ENCODE measurements around the gene CERK. TPM values are rescaled to one million over a fixed set of nuclear protein-coding genes. Genes with fewer than 3 reads are reported as not detected.

The CERK gene
- total RNA-seq, 1 donor from 2014 or later = 29.5 TPM

- no peak for FAIRE-seq
- Histone ChIP-seq H3K27me3 (ENCODE audit: control insufficient read depth, insufficient read depth, low read length) (no peaks in the 10 kb centered on the region), H3K4me3 (ENCODE audit: low read depth, low read length) (no peak overlapping the region), H3K36me3 (ENCODE audit: control insufficient read depth, insufficient read depth, low read length) (peaks cover 21% of the 10 kb centered on the region)
- DNase-seq (ENCODE audit: low read depth) = no peak
- no peak for TF ChIP-seq CTCF (IDR thresholded peaks at IDR 0.05; ENCODE audit: insufficient read depth, low read length, severe bottlenecking)
These were observed 41.9 kb downstream of the CERK start for GRCh38 chr22:46696229-46696518.

- H3K36me3 ChIP-seq (ENCODE audit: control insufficient read depth, insufficient read depth, low read length) = peaks cover 21% of the 10 kb centered on the region
- TF ChIP-seq CTCF (IDR thresholded peaks at IDR 0.05; ENCODE audit: insufficient read depth, low read length, severe bottlenecking) = no peak
- no peak for FAIRE-seq
- DNase-seq (ENCODE audit: low read depth) = no peak
- H3K4me3 ChIP-seq (ENCODE audit: low read depth, low read length) = no peak overlapping the region
- no peaks in the 10 kb centered on the region for H3K27me3 ChIP-seq (ENCODE audit: control insufficient read depth, insufficient read depth, low read length)
These were observed 42.5 kb downstream of the CERK start for GRCh38 chr22:46695346-46696228.

- H3K27me3 ChIP-seq (ENCODE audit: control insufficient read depth, insufficient read depth, low read length) = no peaks in the 10 kb centered on the region
- no peak for FAIRE-seq
- no peak for DNase-seq (ENCODE audit: low read depth)
- TF ChIP-seq CTCF (IDR thresholded peaks at IDR 0.05; ENCODE audit: insufficient read depth, low read length, severe bottlenecking) = no peak
- H3K36me3 ChIP-seq (ENCODE audit: control insufficient read depth, insufficient read depth, low read length) = peaks cover 23% of the 10 kb centered on the region
- no peak overlapping the region for H3K4me3 ChIP-seq (ENCODE audit: low read depth, low read length)
These were observed 43.5 kb downstream of the CERK start for GRCh38 chr22:46694416-46695170.

- TF ChIP-seq CTCF (IDR thresholded peaks at IDR 0.05; ENCODE audit: insufficient read depth, low read length, severe bottlenecking) = no peak
- FAIRE-seq = no peak
- H3K27me3 ChIP-seq (ENCODE audit: control insufficient read depth, insufficient read depth, low read length) = no peaks in the 10 kb centered on the region
- peaks cover 20% of the 10 kb centered on the region for H3K36me3 ChIP-seq (ENCODE audit: control insufficient read depth, insufficient read depth, low read length)
- no peak overlapping the region for H3K4me3 ChIP-seq (ENCODE audit: low read depth, low read length)
- DNase-seq (ENCODE audit: low read depth) = no peak
These were observed 44.2 kb downstream of the CERK start for GRCh38 chr22:46693634-46694415.

GRCh38 chr22:46691571-46691970 lies 46.5 kb downstream of the CERK start:
- Histone ChIP-seq H3K4me3 (ENCODE audit: low read depth, low read length) (no peak overlapping the region), H3K27me3 (ENCODE audit: control insufficient read depth, insufficient read depth, low read length) (no peaks in the 10 kb centered on the region), H3K36me3 (ENCODE audit: control insufficient read depth, insufficient read depth, low read length) (peaks cover 20% of the 10 kb centered on the region)
- TF ChIP-seq CTCF (IDR thresholded peaks at IDR 0.05; ENCODE audit: insufficient read depth, low read length, severe bottlenecking) = no peak
- no peak for FAIRE-seq
- no peak for DNase-seq (ENCODE audit: low read depth)
